Measurements from ENCODE around the gene DBX1. TPM values are rescaled to one million over a fixed set of nuclear protein-coding genes. Genes with fewer than 3 reads are reported as not detected.

The DBX1 gene
- total RNA-seq, 2 experiments from 2014 or later, result not detected

- POLR2A ChIA-PET, result no interaction called here
- Mint-ChIP-seq H3K4me3 (no peak overlapping the region), H3K9me3 (ENCODE audit: low read depth) (no peaks in the 10 kb centered on the region), H3K27me3 (peaks cover 10% of the 10 kb centered on the region), H3K4me1 (peaks cover under 1% of the 10 kb centered on the region), H3K27ac (no peak overlapping the region), H3K36me3 (ENCODE audit: low read depth) (no peaks in the 10 kb centered on the region)
- intact Hi-C loops (cut with DNase I, micrococcal nuclease), result no loop called here
- DNase-seq (no peak), ATAC-seq (no peak)
- CTCF ChIA-PET, result interaction anchor here (1.3 kb wide), 1 partner anchor 15 kb away, joined by 3 read pairs; no protein-coding TSS in a partner anchor
Measured at GRCh38 chr11:20192641-20193040, 32.4 kb upstream of the DBX1 start.

- POLR2A ChIA-PET, result no interaction called here
- Mint-ChIP-seq H3K27me3 (peaks cover 11% of the 10 kb centered on the region), H3K9me3 (ENCODE audit: low read depth) (no peaks in the 10 kb centered on the region), H3K36me3 (ENCODE audit: low read depth) (no peaks in the 10 kb centered on the region), H3K27ac (no peak overlapping the region), H3K4me1 (no peaks in the 10 kb centered on the region), H3K4me3 (no peak overlapping the region)
- CTCF ChIA-PET, result no interaction called here
- DNase-seq (no peak), ATAC-seq (no peak)
- intact Hi-C loops (cut with DNase I, micrococcal nuclease), result no loop called here
Measured at GRCh38 chr11:20192151-20192550, 31.9 kb upstream of the DBX1 start.

- Mint-ChIP-seq H3K4me3 (no peak overlapping the region), H3K9me3 (ENCODE audit: low read depth) (peaks cover 7% of the 10 kb centered on the region), H3K27me3 (peaks cover 43% of the 10 kb centered on the region), H3K4me1 (no peaks in the 10 kb centered on the region), H3K36me3 (ENCODE audit: low read depth) (no peaks in the 10 kb centered on the region), H3K27ac (no peak overlapping the region)
- ChIA-PET POLR2A (no interaction called here), CTCF (interaction anchor here (0.9 to 1.3 kb wide), 2 partner anchors 12 to 142 kb away, joined by 3 read pairs; no protein-coding TSS in a partner anchor)
- intact Hi-C loops (cut with DNase I, micrococcal nuclease), result no loop called here
- DNase-seq (no peak), ATAC-seq (no peak)
Measured at GRCh38 chr11:20178976-20179375, 18.7 kb upstream of the DBX1 start.

- Mint-ChIP-seq H3K27ac (no peak overlapping the region), H3K9me3 (ENCODE audit: low read depth) (peaks cover 7% of the 10 kb centered on the region), H3K4me3 (no peak overlapping the region), H3K36me3 (ENCODE audit: low read depth) (no peaks in the 10 kb centered on the region), H3K4me1 (no peaks in the 10 kb centered on the region), H3K27me3 (peaks cover 41% of the 10 kb centered on the region)
- DNase-seq, result no peak
- intact Hi-C loops (cut with DNase I, micrococcal nuclease), result no loop called here
- no peak for ATAC-seq
- CTCF ChIA-PET, result interaction anchor here (0.9 to 1.1 kb wide), 2 partner anchors 14 to 49 kb away, joined by 3 read pairs; no protein-coding TSS in a partner anchor
- POLR2A ChIA-PET, result interaction anchor here (0.6 kb wide), 1 partner anchor 737 kb away, joined by 3 read pairs; no protein-coding TSS in a partner anchor
Measured at GRCh38 chr11:20177136-20177535, 16.9 kb upstream of the DBX1 start.

GRCh38 chr11:20172721-20173447 lies 12.6 kb upstream of the DBX1 start:
- POLR2A ChIA-PET, result no interaction called here
- no peak for DNase-seq
- H3K9me3 Mint-ChIP-seq (ENCODE audit: low read depth), result peaks cover 12% of the 10 kb centered on the region
- intact Hi-C loops (cut with DNase I, micrococcal nuclease), result no loop called here
- no peak overlapping the region for H3K4me3 Mint-ChIP-seq
- CTCF ChIA-PET, result no interaction called here
- H3K27ac Mint-ChIP-seq, result no peak overlapping the region
- peaks cover 40% of the 10 kb centered on the region for H3K27me3 Mint-ChIP-seq
- H3K4me1 Mint-ChIP-seq, result no peaks in the 10 kb centered on the region
- H3K36me3 Mint-ChIP-seq (ENCODE audit: low read depth), result no peaks in the 10 kb centered on the region
- no peak for ATAC-seq

GRCh38 chr11:20163783-20164481 lies 3.7 kb upstream of the DBX1 start:
- DNase-seq, result no peak
- Mint-ChIP-seq H3K36me3 (ENCODE audit: low read depth) (no peaks in the 10 kb centered on the region), H3K4me3 (no peak overlapping the region), H3K27ac (no peak overlapping the region), H3K4me1 (peaks cover 13% of the 10 kb centered on the region), H3K9me3 (ENCODE audit: low read depth) (peaks cover 3% of the 10 kb centered on the region), H3K27me3 (peaks cover 80% of the 10 kb centered on the region)
- intact Hi-C loops (cut with DNase I, micrococcal nuclease), result loop anchor here in 1 of 2 experiments (5.0 kb wide), 2 partner anchors 43 to 508 kb away; no protein-coding TSS in a partner anchor
- CTCF ChIA-PET, result interaction anchor here (2.1 to 5.3 kb wide), 3 partner anchors 9 to 35 kb away, joined by 8 to 19 read pairs (median 8); no protein-coding TSS in a partner anchor
- POLR2A ChIA-PET, result no interaction called here
- ATAC-seq, result no peak

GRCh38 chr11:20162824-20163782 lies 2.8 kb upstream of the DBX1 start:
- DNase-seq, result peak; percentile 52
- H3K36me3 Mint-ChIP-seq (ENCODE audit: low read depth), result no peaks in the 10 kb centered on the region
- peak; percentile 30 for ATAC-seq
- H3K27ac Mint-ChIP-seq, result peak overlapping the region; percentile 4
- CTCF ChIA-PET, result interaction anchor here (2.1 to 5.3 kb wide), 3 partner anchors 8 to 34 kb away, joined by 8 to 19 read pairs (median 8); no protein-coding TSS in a partner anchor
- peak overlapping the region; percentile 40 for H3K4me3 Mint-ChIP-seq
- POLR2A ChIA-PET, result no interaction called here
- intact Hi-C loops (cut with DNase I, micrococcal nuclease), result loop anchor here in 1 of 2 experiments (5.0 kb wide), 2 partner anchors 44 to 509 kb away; no protein-coding TSS in a partner anchor
- H3K4me1 Mint-ChIP-seq, result peaks cover 18% of the 10 kb centered on the region
- H3K9me3 Mint-ChIP-seq (ENCODE audit: low read depth), result peaks cover 4% of the 10 kb centered on the region
- H3K27me3 Mint-ChIP-seq, result peaks cover 85% of the 10 kb centered on the region

GRCh38 chr11:20161923-20162744 lies 1.9 kb upstream of the DBX1 start:
- Mint-ChIP-seq H3K36me3 (ENCODE audit: low read depth) (no peaks in the 10 kb centered on the region), H3K4me1 (peaks cover 26% of the 10 kb centered on the region), H3K9me3 (ENCODE audit: low read depth) (peaks cover 4% of the 10 kb centered on the region), H3K27ac (no peak overlapping the region), H3K27me3 (peaks cover 83% of the 10 kb centered on the region), H3K4me3 (no peak overlapping the region)
- CTCF ChIA-PET, result interaction anchor here (0.6 to 5.3 kb wide), 2 partner anchors 33 to 35 kb away, joined by 3 to 19 read pairs; no protein-coding TSS in a partner anchor
- intact Hi-C loops (cut with DNase I, micrococcal nuclease), result loop anchor here (2.0 to 5.0 kb wide), 4 partner anchors 45 to 510 kb away; partner anchors contain the start of gene SLC6A5 (in 1 of the 2)
- ATAC-seq (no peak), DNase-seq (no peak)
- POLR2A ChIA-PET, result no interaction called here

- H3K36me3 Mint-ChIP-seq (ENCODE audit: low read depth), result no peaks in the 10 kb centered on the region
- peaks cover 4% of the 10 kb centered on the region for H3K9me3 Mint-ChIP-seq (ENCODE audit: low read depth)
- H3K4me3 Mint-ChIP-seq, result no peak overlapping the region
- no peak overlapping the region for H3K27ac Mint-ChIP-seq
- intact Hi-C loops (cut with DNase I, micrococcal nuclease), result loop anchor here (2.0 to 5.0 kb wide), 4 partner anchors 46 to 511 kb away; partner anchors contain the start of gene SLC6A5 (in 1 of the 2)
- DNase-seq (no peak), ATAC-seq (no peak)
- peaks cover 27% of the 10 kb centered on the region for H3K4me1 Mint-ChIP-seq
- peaks cover 77% of the 10 kb centered on the region for H3K27me3 Mint-ChIP-seq
- ChIA-PET POLR2A (no interaction called here), CTCF (interaction anchor here (0.6 to 5.3 kb wide), 4 partner anchors 30 to 447 kb away, joined by 3 to 19 read pairs (median 3); no protein-coding TSS in a partner anchor)
Measured at GRCh38 chr11:20161230-20161918, 1.1 kb upstream of the DBX1 start.

Data from activated CD4-positive, alpha-beta T cell treated with anti-CD3 and anti-CD28 coated beads for 36 hours (primary cell).